Kidney tubule cell (primary cell): ENCODE results near the gene TPM1.
A peak's percentile ranks its signal among the peaks of the same experiment; 100 is the strongest.
"Not testable (repeated sequence)": the region's sequence is repeated elsewhere in the genome, so short reads cannot be mapped to it uniquely, and the experiment has no call there.

Experiments used
- DNase-seq: peaks from one replicate; pipeline ENCODE4 v3.0.0-alpha.2; 2018; ENCODE audit warnings: low spot score

TPM1 gene

GRCh38 chr15:63041974-63042876 is at the start of gene TPM1:
Gene TPM1 (plus strand): TSS chr15:63042747. CDS start chr15:63042830, 83 bp downstream.
- DNase-seq = peak; percentile 97

DNA sequence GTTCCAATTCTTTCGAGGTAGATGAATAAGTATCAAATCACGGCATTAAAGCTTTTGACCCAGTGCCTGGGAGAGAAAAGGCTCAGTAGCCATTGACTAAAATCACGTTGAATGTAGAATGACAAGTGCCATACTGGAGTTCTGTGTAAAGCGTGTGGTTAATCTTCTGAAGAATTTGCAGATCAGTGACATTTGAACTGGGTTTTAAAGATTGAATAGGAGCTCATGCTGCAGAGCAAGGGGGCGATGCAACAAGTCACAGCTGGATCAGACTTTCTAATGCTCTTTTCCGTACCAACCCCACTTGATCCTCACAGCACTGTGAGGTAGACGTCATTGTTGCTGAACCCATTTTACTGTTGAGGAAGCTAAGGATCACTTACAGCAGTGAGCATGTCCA is 49.5 kb upstream of the TPM1 start:
- no peak for DNase-seq

DNA sequence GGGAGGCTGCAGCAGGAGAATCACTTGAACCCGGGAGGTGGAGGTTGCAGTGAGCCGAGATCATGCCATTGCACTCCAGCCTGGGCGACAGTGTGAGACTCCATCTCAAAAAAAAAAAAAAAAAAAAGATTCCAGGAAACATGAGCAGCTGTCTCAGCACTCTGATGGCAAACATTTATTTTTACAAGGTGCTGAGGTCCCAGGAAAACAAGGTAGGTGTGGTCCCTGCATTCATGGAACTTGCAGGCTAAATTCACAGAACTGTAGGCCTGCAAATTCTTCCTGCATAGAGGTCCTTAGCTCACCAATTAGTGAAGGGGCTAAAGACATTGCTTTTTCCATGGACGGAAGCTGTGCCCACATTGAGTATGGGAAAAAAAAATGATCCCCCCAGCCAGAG is 48.9 kb upstream of the TPM1 start:
- not testable (repeated sequence) for DNase-seq

GRCh38 chr15:62994439-62994838 is 48.1 kb upstream of the TPM1 start:
- DNase-seq = no peak

DNA sequence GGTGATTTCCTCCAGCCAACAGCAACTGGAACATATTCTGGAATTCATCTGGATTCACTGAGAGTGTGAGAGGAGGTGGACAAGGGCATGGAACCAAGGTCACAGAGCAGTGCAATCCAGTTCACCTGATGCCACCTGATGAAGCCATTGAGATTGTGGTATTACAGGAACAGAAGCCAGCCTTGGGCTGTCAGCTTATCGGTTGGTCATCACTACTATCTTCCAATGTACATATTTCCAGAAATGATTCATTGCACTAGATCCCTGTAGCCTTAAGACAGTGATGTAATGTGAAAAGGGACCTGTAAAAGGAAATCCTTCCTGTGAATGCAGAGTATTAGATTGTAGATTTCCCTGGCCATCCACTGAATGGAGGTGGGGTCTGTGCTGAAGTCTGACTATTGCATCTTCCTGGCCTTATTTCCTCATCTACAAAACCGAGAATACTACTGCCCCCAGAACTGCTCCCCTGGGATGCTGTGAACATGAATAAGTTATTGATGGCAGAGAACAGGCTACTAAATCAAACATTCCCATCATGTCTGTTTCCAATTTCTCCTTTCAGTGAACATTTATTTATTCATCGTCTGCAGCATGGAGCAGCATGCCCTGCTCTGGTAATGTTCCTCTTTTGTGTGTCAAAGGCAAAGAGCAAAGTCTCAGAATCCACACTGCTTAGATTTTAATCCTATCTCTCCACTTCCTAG is 47.4 kb upstream of the TPM1 start:
- peak; percentile 71 for DNase-seq

DNA sequence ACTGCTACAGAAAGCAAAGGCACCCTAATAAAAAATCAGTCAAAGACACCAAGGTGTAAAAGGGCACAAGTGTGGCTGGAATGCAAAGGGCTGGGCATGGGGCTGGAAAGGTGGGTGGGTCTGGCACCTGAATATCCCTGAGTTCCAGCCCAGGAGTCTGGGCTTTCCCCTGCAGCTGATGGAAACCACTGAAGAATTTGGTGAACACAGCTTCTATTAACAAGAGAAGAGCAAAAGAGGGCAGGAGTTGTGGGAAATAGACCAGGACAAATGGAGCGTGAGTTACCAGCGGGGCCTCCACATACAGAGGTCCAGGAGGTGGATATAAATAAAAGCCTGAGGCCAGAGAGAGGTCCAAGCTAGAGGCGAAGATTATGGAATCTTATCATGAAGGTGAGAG is 45.1 kb upstream of the TPM1 start:
- peak; percentile 57 for DNase-seq

DNA sequence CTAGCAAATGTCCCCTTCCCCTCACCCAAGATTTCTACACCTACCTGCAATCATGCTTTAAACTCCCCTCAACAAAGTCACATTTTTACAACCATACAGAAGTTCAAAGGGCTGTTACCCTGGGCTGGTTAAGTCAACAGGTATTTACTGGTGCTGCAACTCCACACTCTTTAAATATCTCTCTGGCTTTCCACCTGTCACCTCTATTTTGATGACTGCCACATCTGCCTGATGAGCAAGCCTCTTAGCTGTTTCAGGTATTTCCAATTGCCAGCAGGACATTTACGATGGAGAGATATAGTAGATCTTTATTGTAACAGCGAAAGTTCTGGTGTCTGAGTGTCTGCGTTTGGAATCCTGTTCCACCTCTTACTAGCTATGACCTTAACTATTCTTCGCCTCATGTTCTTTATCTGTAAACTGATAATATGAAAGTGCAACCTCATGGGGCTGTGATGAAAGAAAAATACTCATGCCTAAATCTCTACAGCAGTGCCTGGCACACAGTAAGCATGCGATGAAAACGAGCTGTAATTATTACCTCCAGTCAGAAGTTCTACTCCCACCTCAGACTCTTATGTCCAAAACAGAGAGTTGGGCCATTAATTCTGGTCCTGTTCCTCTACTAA is 44.2 kb upstream of the TPM1 start:
- no peak for DNase-seq

GRCh38 chr15:62999178-62999577 is 43.4 kb upstream of the TPM1 start:
- no peak for DNase-seq

DNA sequence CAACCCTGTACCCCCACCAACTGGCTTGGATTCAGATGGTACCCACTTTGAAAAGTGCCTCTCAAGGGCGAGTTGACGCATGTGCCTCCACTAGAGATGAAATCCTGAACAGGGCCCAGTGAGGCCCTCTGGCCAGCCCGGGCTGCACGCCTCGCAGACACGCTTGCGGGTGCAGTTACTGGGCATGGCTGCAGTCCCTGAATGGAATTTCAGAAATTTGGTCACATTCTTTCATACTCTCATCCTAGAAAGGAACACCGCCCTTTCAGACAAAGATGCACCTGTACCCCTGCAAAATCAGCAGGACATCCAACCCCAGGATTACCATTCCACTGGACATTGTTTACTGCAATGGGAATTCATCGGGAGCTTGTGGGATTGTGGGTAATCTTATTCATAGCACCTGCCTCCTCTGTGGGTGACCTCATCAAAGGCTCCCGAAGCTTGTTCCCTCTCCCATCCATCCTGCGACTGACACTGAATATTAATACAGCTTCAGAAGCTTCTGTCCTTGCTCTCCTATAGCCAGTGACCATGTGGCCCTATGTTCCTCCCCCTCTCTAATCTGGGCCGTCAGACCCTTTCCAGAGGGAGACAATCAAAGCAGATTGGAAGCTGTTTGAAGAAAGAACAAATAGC is 42.5 kb upstream of the TPM1 start:
- no peak for DNase-seq

- DNase-seq = no peak
Measured at GRCh38 chr15:63000706-63001105, 41.8 kb upstream of the TPM1 start.

- no peak for DNase-seq
Measured at GRCh38 chr15:63004211-63004610, 38.3 kb upstream of the TPM1 start.

- no peak for DNase-seq
Measured at GRCh38 chr15:63006032-63006878, 36.3 kb upstream of the TPM1 start.

DNA sequence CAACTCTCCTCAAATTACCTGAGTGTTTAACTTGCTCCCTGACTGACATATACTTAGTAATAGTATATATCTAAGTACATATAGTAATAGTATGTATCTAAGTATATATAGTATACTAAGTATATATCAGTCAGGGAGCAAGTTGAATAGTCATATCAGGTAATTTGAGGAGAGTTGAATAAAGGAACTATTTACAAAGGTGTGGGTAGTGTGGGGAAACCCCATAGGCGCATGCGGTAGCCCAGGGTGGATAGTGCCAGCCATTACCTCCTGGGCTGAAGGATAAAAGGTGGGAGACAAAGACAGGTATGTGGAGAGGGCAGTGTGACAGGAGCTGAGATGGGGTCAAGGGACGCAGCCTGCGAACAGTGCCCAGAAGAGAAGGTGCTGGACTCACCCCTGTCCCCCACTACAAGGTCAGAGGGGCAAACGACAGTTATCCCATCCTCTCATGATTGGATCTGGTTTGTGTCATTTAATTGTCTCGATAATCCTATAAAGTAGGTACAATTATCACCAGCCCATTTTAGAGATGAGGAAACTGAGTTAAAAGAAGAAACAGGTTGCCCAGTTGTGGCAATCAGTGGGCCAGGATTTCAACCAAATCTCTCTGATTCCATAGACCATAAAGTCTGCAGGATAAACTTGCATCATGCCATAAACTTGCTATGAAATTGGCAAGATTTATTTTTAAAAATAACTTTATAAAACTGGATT is 34.1 kb upstream of the TPM1 start:
- DNase-seq = no peak

DNA sequence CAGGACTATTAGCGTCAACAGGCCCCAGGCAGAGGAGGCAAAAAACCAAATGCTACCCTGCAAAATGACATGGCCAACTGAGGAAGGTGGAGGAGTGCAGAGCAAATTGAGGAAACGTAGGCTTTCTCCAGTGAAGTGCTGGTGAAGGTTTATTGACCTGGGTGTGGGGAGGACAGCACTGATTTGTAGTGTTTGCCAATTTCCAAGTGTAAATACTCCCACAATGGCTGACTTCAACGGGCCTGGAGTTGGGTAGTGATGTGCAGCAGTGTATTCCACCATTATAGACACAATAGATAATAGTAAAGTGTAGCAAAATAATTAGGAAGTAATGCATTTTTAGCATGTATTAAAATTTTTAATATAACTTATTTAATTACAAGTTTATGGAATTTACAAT is 32.2 kb upstream of the TPM1 start:
- DNase-seq = no peak

DNA sequence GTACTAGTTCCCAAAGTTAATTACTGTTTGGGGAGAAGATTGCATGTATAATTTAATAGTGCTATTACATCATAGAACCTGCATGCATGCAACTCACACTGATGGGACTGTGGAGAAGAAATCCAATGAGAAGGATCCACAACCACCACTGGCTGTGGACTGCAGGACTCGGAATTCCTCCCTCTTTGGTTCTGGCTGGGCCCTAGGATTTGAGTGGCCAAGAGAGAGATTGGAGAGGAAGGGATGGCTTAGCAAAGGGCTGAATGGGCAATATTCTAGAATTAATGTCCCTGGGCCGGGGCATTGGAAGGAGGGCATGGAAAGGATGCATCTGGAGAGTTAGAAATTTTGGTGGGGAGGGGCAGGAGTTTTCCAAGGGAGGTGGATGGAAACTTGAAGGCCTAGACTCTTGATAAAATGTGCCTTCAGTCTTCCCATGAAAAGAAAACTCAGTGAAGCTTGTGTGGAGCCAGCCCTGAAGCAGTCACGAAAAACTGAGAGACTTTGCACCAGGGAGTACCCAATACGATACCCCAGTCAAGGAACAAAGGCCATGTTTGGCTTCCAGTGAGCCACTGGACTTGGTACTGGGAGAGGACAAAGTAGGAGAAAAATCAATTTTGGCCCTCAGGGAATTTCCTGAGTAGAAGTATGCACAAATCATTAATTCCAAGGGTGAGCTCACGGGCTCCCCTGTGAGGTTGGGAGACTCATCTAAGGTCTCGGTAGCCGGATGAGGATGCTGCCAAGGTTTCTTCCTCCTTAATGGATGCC is 31.4 kb upstream of the TPM1 start:
- peak; percentile 68 for DNase-seq

DNA sequence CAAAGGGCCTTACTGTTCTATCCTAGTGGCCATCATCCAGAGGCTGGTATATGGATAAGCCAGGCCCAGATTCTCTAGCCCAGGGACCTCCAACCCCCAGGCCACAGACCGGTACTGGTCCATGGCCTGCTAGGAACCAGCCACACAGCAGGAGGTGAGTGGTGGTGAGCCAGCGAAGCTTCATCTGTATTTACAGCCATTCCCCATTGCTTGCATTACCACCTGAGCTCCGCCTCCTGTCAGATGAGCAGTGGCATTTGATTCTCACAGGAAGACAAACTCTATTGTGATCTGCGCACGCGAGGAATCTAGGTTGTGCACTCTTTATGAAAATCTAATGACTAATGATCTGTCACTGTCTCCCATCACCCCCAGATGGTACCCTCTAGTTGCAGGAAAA is 30.1 kb upstream of the TPM1 start:
- peak; percentile 31 for DNase-seq

GRCh38 chr15:63013052-63013808 is 29.3 kb upstream of the TPM1 start:
- DNase-seq = peak; percentile 78

GRCh38 chr15:63014578-63014977 is 28.0 kb upstream of the TPM1 start:
- DNase-seq = no peak

- DNase-seq = peak; percentile 84
Measured at GRCh38 chr15:63015618-63016017, 26.9 kb upstream of the TPM1 start.
